Endothelial cell (in vitro differentiated cells): Measurements from ENCODE around the gene CACNA2D3. TPM values are rescaled to one million over a fixed set of nuclear protein-coding genes. Genes with fewer than 3 reads are reported as not detected.

ENCODE experiments used
- DNase-seq: peaks from one replicate; pipeline ENCODE4 v3.0.0; 2021; ENCODE audit warnings: low spot score
- H3K27ac Mint-ChIP-seq: one replicate; pipeline ENCODE4 v1.8.0; 2021; ENCODE audit warnings: mixed read lengths, inconsistent platforms; ENCODE audit not compliant: unreplicated experiment
- H3K27me3 Mint-ChIP-seq: one replicate; pipeline ENCODE4 v1.8.0; 2021; ENCODE audit warnings: mild to moderate bottlenecking, moderate library complexity, mixed read lengths, inconsistent platforms; ENCODE audit not compliant: unreplicated experiment
- H3K36me3 Mint-ChIP-seq: one replicate; pipeline ENCODE4 v1.8.0; 2021; ENCODE audit warnings: mild to moderate bottlenecking, low read depth, mixed read lengths, inconsistent platforms; ENCODE audit not compliant: unreplicated experiment
- H3K4me1 Mint-ChIP-seq: one replicate; pipeline ENCODE4 v1.8.0; 2021; ENCODE audit warnings: mild to moderate bottlenecking, mixed read lengths, inconsistent platforms; ENCODE audit not compliant: unreplicated experiment
- H3K4me3 Mint-ChIP-seq: one replicate; pipeline ENCODE4 v1.8.0; 2021; ENCODE audit warnings: mild to moderate bottlenecking, mixed read lengths, inconsistent platforms; ENCODE audit not compliant: unreplicated experiment
- H3K9me3 Mint-ChIP-seq: one replicate; pipeline ENCODE4 v1.8.0; 2021; ENCODE audit warnings: mixed read lengths, inconsistent platforms; ENCODE audit not compliant: unreplicated experiment
- CTCF ChIP-seq: fragments of 200-600 bp; sonication (generic); IDR thresholded peaks from one replicate; pipeline ENCODE4 v1.5.0; 2021; ENCODE audit warnings: antibody characterized with exemption; ENCODE audit not compliant: unreplicated experiment
- total RNA-seq: library from RNA; stranded (reverse); fragmentation: NEBNext Ultra II Directional; extraction: Animal tissue kit (Norgen Biotek cat#: 25700); gene quantifications from one replicate; pipeline ENCODE4 v1.2.1, GENCODE V29; 2021; ENCODE audit not compliant: unreplicated experiment

Gene CACNA2D3
- total RNA-seq, 1 donor from 2014 or later: 0.46 TPM

GRCh38 chr3:54173371-54173770 is 51.0 kb downstream of the CACNA2D3 start:
- no peak overlapping the region for H3K4me3 Mint-ChIP-seq
- no peak for DNase-seq
- H3K4me1 Mint-ChIP-seq: no peaks in the 10 kb centered on the region
- no peak overlapping the region for H3K27ac Mint-ChIP-seq
- no peak for TF ChIP-seq CTCF
- H3K27me3 Mint-ChIP-seq: peaks cover 3% of the 10 kb centered on the region
- H3K9me3 Mint-ChIP-seq: no peaks in the 10 kb centered on the region
- no peaks in the 10 kb centered on the region for H3K36me3 Mint-ChIP-seq

GRCh38 chr3:54176106-54176505 is 53.8 kb downstream of the CACNA2D3 start:
- DNase-seq: no peak
- H3K36me3 Mint-ChIP-seq: no peaks in the 10 kb centered on the region
- TF ChIP-seq CTCF: no peak
- H3K4me1 Mint-ChIP-seq: no peaks in the 10 kb centered on the region
- no peaks in the 10 kb centered on the region for H3K9me3 Mint-ChIP-seq
- peaks cover 3% of the 10 kb centered on the region for H3K27me3 Mint-ChIP-seq
- H3K27ac Mint-ChIP-seq: no peak overlapping the region
- H3K4me3 Mint-ChIP-seq: no peak overlapping the region

- H3K27me3 Mint-ChIP-seq: no peaks in the 10 kb centered on the region
- no peak overlapping the region for H3K27ac Mint-ChIP-seq
- H3K4me1 Mint-ChIP-seq: no peaks in the 10 kb centered on the region
- H3K36me3 Mint-ChIP-seq: no peaks in the 10 kb centered on the region
- H3K4me3 Mint-ChIP-seq: no peak overlapping the region
- H3K9me3 Mint-ChIP-seq: no peaks in the 10 kb centered on the region
- no peak for TF ChIP-seq CTCF
- DNase-seq: no peak
These were observed 55.5 kb downstream of the CACNA2D3 start for GRCh38 chr3:54177816-54178215.

- Mint-ChIP-seq H3K27me3 (no peaks in the 10 kb centered on the region), H3K9me3 (no peaks in the 10 kb centered on the region), H3K4me1 (no peaks in the 10 kb centered on the region), H3K27ac (no peak overlapping the region), H3K4me3 (no peak overlapping the region), H3K36me3 (no peaks in the 10 kb centered on the region)
- no peak for DNase-seq
- TF ChIP-seq CTCF: no peak
These were observed 56.0 kb downstream of the CACNA2D3 start for GRCh38 chr3:54178376-54178775.

GRCh38 chr3:54180921-54181320 is 58.6 kb downstream of the CACNA2D3 start:
- H3K4me1 Mint-ChIP-seq: no peaks in the 10 kb centered on the region
- no peaks in the 10 kb centered on the region for H3K9me3 Mint-ChIP-seq
- H3K4me3 Mint-ChIP-seq: no peak overlapping the region
- DNase-seq: no peak
- no peaks in the 10 kb centered on the region for H3K36me3 Mint-ChIP-seq
- H3K27ac Mint-ChIP-seq: no peak overlapping the region
- TF ChIP-seq CTCF: no peak
- no peaks in the 10 kb centered on the region for H3K27me3 Mint-ChIP-seq
